H9 (cell line): ENCODE measurements around the gene PRKAG1. TPM values are rescaled to one million over a fixed set of nuclear protein-coding genes. Genes with fewer than 3 reads are reported as not detected.

ENCODE experiments used
- DNase-seq: peaks from one replicate; pipeline ENCODE4 v3.0.0-alpha.2; 2017
- H2AFZ ChIP-seq: one replicate; pipeline ENCODE4 v1.6.1; 2013; ENCODE audit warnings: mild to moderate bottlenecking, low read length, control low read depth, moderate library complexity
- H2AK5ac ChIP-seq: 2 replicates; pipeline ENCODE4 v1.6.1; 2013; ENCODE audit warnings: low read length, control low read depth, mixed read lengths; ENCODE audit not compliant: insufficient read length
- H2BK120ac ChIP-seq: one replicate; pipeline ENCODE4 v1.6.1; 2013; ENCODE audit warnings: low read depth, mild to moderate bottlenecking, low read length, control low read depth, inconsistent platforms; ENCODE audit not compliant: poor library complexity, severe bottlenecking
- H2BK12ac ChIP-seq: 2 replicates; pipeline ENCODE4 v1.6.1; 2013; ENCODE audit warnings: low read length, control low read depth, mixed read lengths, low read depth; ENCODE audit not compliant: insufficient read length
- H2BK15ac ChIP-seq: 2 replicates; pipeline ENCODE4 v1.6.1; 2013; ENCODE audit warnings: low read depth, low read length, control low read depth
- H2BK20ac ChIP-seq: one replicate; pipeline ENCODE4 v1.6.1; 2013; ENCODE audit warnings: low read depth, mild to moderate bottlenecking, low read length, control low read depth, inconsistent platforms; ENCODE audit not compliant: poor library complexity, severe bottlenecking
- H2BK5ac ChIP-seq: 2 replicates; pipeline ENCODE4 v1.6.1; 2013; ENCODE audit warnings: low read length, control low read depth, mixed read lengths; ENCODE audit not compliant: insufficient read length
- H3K14ac ChIP-seq: 2 replicates; pipeline ENCODE4 v1.6.1; 2013; ENCODE audit warnings: low read length, control low read depth; ENCODE audit not compliant: insufficient read depth
- H3K18ac ChIP-seq: 2 replicates; pipeline ENCODE4 v1.6.1; 2013; ENCODE audit warnings: low read depth, mild to moderate bottlenecking, mixed read lengths, low read length, control low read depth; ENCODE audit not compliant: insufficient read length
- H3K23ac ChIP-seq: 2 replicates; pipeline ENCODE4 v1.6.1; 2013; ENCODE audit warnings: low read length, control low read depth, mixed read lengths, low read depth; ENCODE audit not compliant: insufficient read length
- H3K23me2 ChIP-seq: 2 replicates; pipeline ENCODE4 v1.6.1; 2013; ENCODE audit warnings: low read depth, mild to moderate bottlenecking, mixed read lengths, low read length, control low read depth; ENCODE audit not compliant: insufficient read length, poor library complexity, severe bottlenecking
- H3K27ac ChIP-seq: 2 replicates; pipeline ENCODE4 v1.5.1; 2013; ENCODE audit warnings: low read length, control low read depth, mixed read lengths, low read depth; ENCODE audit not compliant: insufficient read length
- H3K27me3 ChIP-seq: 2 replicates; pipeline ENCODE4 v1.6.1; 2013; ENCODE audit warnings: low read length, control low read depth, inconsistent platforms; ENCODE audit not compliant: insufficient read depth
- H3K4ac ChIP-seq: 2 replicates; pipeline ENCODE4 v1.6.1; 2013; ENCODE audit warnings: low read depth, mild to moderate bottlenecking, control low read depth, inconsistent platforms, low read length, moderate library complexity
- H3K4me1 ChIP-seq: 2 replicates; pipeline ENCODE4 v1.6.1; 2013; ENCODE audit warnings: low read length, control low read depth, inconsistent platforms; ENCODE audit not compliant: insufficient read depth
- H3K4me2 ChIP-seq: 2 replicates; pipeline ENCODE4 v1.6.1; 2013; ENCODE audit warnings: low read length, control low read depth, mixed read lengths; ENCODE audit not compliant: insufficient read length, insufficient read depth
- H3K56ac ChIP-seq: 2 replicates; pipeline ENCODE4 v1.6.1; 2013; ENCODE audit warnings: low read depth, mild to moderate bottlenecking, mixed read lengths, low read length, control low read depth; ENCODE audit not compliant: insufficient read length
- H3K79me1 ChIP-seq: 2 replicates; pipeline ENCODE4 v1.6.1; 2013; ENCODE audit warnings: low read depth, mild to moderate bottlenecking, moderate library complexity, low read length, control low read depth, inconsistent platforms; ENCODE audit not compliant: insufficient read depth, poor library complexity, severe bottlenecking
- H3K79me2 ChIP-seq: 2 replicates; pipeline ENCODE4 v1.6.1; 2013; ENCODE audit warnings: low read length, control low read depth, inconsistent platforms; ENCODE audit not compliant: insufficient read depth
- H3K9ac ChIP-seq: 2 replicates; pipeline ENCODE4 v1.6.1; 2013; ENCODE audit warnings: low read length, control low read depth, mixed read lengths; ENCODE audit not compliant: insufficient read length; ENCODE audit errors: extremely low read depth
- H3K9me3 ChIP-seq: one replicate; pipeline ENCODE4 v1.6.1; 2013; ENCODE audit warnings: low read depth, low read length, inconsistent platforms; ENCODE audit not compliant: control insufficient read depth
- H3T11ph ChIP-seq: one replicate; pipeline ENCODE4 v1.6.1; 2013; ENCODE audit warnings: mild to moderate bottlenecking, low read length, control low read depth, inconsistent platforms
- H4K20me1 ChIP-seq: one replicate; pipeline ENCODE4 v1.6.1; 2013; ENCODE audit not compliant: control insufficient read depth, insufficient read length, insufficient read depth
- H4K5ac ChIP-seq: 2 replicates; pipeline ENCODE4 v1.6.1; 2013; ENCODE audit warnings: low read depth, mild to moderate bottlenecking, mixed read lengths, low read length, control low read depth; ENCODE audit not compliant: insufficient read length
- H4K8ac ChIP-seq: replicated peaks from 2 replicates; pipeline ENCODE4 v1.6.1; 2013; ENCODE audit warnings: low read length, control low read depth, mixed read lengths, low read depth; ENCODE audit not compliant: insufficient read length
- H4K91ac ChIP-seq: 2 replicates; pipeline ENCODE4 v1.6.1; 2013; ENCODE audit warnings: low read depth, mild to moderate bottlenecking, moderate library complexity, mixed read lengths, low read length, control low read depth; ENCODE audit not compliant: insufficient read length
- H3K27ac Mint-ChIP-seq, 3 experiments: 2 replicates in 2 of 3; 3 replicates in 1 of 3; pipeline ENCODE4 v1.8.0; 2020 to 2021; ENCODE audit warnings: mixed read lengths in 3 of 3, mild to moderate bottlenecking in 1 of 3, moderate library complexity in 1 of 3
- H3K27me3 Mint-ChIP-seq: 2 replicates; pipeline ENCODE4 v1.8.0; 2021; ENCODE audit warnings: low read depth, mild to moderate bottlenecking, moderate library complexity, mixed read lengths
- H3K36me3 Mint-ChIP-seq, 3 experiments: 2 replicates in 2 of 3; 3 replicates in 1 of 3; pipeline ENCODE4 v1.8.0; 2020 to 2021; ENCODE audit warnings: low read depth in 3 of 3, mixed read lengths in 3 of 3; ENCODE audit not compliant: insufficient read depth in 1 of 3
- H3K4me1 Mint-ChIP-seq, 2 experiments: 2 replicates each; pipeline ENCODE4 v1.8.0; 2020; ENCODE audit warnings: mixed read lengths in 2 of 2
- H3K4me3 Mint-ChIP-seq, 2 experiments: 2 replicates in 1 of 2; 3 replicates in 1 of 2; pipeline ENCODE4 v1.8.0; 2020 to 2021; ENCODE audit warnings: mild to moderate bottlenecking in 2 of 2, mixed read lengths in 2 of 2, moderate library complexity in 1 of 2
- H3K9me3 Mint-ChIP-seq, 2 experiments: 2 replicates in 1 of 2; 3 replicates in 1 of 2; pipeline ENCODE4 v1.8.0; 2020; ENCODE audit warnings: mild to moderate bottlenecking in 2 of 2, mixed read lengths in 2 of 2, moderate library complexity in 1 of 2
- CTCF ChIP-seq: fragments of 200-600 bp; sonication (generic); conservative IDR thresholded peaks from 3 replicates; pipeline ENCODE4 v1.8.0; 2021; ENCODE audit warnings: antibody characterized with exemption, mild to moderate bottlenecking
- WGBS: extraction: QIAGEN DNeasy Blood & Tissue Kit; methylation state at CpG from one replicate; pipeline ENCODE4 v1.1.7; 2013; ENCODE audit warnings: missing lambda C conversion rate, low lambda C conversion rate, mixed read lengths; ENCODE audit not compliant: insufficient read length; ENCODE audit errors: extremely low coverage; 5-methylcytosine and 5-hydroxymethylcytosine counted together
- total RNA-seq: library from RNA; stranded (reverse); gene quantifications from 2 replicates; pipeline ENCODE4 v1.2.1, GENCODE V29; 2021

The PRKAG1 gene
- total RNA-seq, 1 experiment from 2014 or later, result 34.8 TPM

GRCh38 chr12:48991247-48992050, 27.1 kb downstream of the PRKAG1 start:
- no peak for TF ChIP-seq CTCF
- Histone ChIP-seq H2AFZ (no peak overlapping the region), H3K79me1 (no peaks in the 10 kb centered on the region), H2BK5ac (no peak overlapping the region), H4K91ac (no peak overlapping the region), H3K27ac (no peak overlapping the region), H3K18ac (no peak overlapping the region), H3K56ac (no peak overlapping the region), H3K4me2 (no peak overlapping the region), H4K5ac (no peak overlapping the region), H2BK15ac (no peak overlapping the region), H3K9ac (no peak overlapping the region), H3T11ph (no peak overlapping the region), H4K8ac (no peak overlapping the region), H2BK12ac (no peak overlapping the region), H3K23me2 (no peaks in the 10 kb centered on the region), H3K79me2 (no peaks in the 10 kb centered on the region), H4K20me1 (no peaks in the 10 kb centered on the region), H3K23ac (no peak overlapping the region), H3K4ac (no peak overlapping the region), H2BK20ac (no peak overlapping the region), H3K4me1 (no peaks in the 10 kb centered on the region), H3K14ac (no peak overlapping the region), H2BK120ac (no peak overlapping the region), H3K27me3 (peaks cover 27% of the 10 kb centered on the region; the same call in 1 of the 2 replicates), H2AK5ac (no peak overlapping the region), H3K9me3 (no peaks in the 10 kb centered on the region)
- no CpG with 5 or more reads among the region's 8 CpGs for WGBS
- peaks cover 80% of the 10 kb centered on the region for H3K27me3 Mint-ChIP-seq
- peaks cover 9 to 26% of the 10 kb centered on the region in 2 experiments for H3K4me1 Mint-ChIP-seq
- H3K36me3 Mint-ChIP-seq, result no peaks in the 10 kb centered on the region
- H3K27ac Mint-ChIP-seq, result no peak overlapping the region
- 0 out of 5 replicates have a peak, but pooled peaks cover 0 to 4% of the 10 kb centered on the region in 2 experiments for H3K9me3 Mint-ChIP-seq
- H3K4me3 Mint-ChIP-seq, result no peak overlapping the region
- DNase-seq, result no peak
